RPMI8226 (cell line): ENCODE data around the gene PIH1D1.

Experiments used
- DNase-seq: peaks from one replicate; pipeline ENCODE4 v3.0.0-alpha.2; 2015

PIH1D1 gene

DNA sequence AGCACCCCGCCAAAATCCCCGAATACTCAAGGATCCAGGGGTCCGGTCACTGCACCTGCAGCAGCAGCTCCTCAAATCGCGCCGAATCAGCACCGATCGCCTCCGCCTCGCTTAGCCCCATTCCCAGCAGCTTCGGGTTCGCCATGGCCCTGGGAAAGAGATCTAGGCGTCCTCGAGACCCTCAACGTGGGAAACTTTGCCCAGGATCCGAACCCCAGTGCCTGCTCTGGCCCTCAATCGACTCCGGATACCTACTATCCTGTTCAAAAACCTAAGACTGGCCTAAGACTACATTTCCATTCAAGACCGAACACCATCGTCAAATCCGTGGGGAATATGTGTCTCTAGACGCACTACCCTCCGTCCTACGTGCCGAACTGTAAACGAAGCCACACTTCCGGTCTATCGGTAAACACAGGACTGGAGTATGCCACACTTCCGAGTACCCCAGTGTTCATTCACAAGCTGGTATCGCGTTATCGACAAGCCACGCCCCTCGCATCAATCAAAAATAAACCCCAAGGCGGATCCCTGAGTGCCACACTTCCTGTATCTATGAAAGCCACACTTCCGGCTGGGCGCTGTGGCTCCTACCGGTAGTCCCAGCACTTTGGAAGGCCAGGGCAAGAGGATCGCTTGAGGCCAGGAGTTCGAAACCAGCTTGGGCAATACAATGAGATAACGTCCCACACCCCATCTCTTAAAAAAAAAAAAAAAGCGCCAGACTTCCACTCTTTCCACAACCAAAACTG, at the start of gene PIH1D1:
PIH1D1 (minus strand) TSS at position 385 of the 752 bp plus-strand sequence; CDS start at position 145, 240 bp downstream.
- peak; percentile 96 for DNase-seq

GRCh38 chr19:49499030-49499670, 47.5 kb upstream of the PIH1D1 start:
- no peak for DNase-seq

DNA sequence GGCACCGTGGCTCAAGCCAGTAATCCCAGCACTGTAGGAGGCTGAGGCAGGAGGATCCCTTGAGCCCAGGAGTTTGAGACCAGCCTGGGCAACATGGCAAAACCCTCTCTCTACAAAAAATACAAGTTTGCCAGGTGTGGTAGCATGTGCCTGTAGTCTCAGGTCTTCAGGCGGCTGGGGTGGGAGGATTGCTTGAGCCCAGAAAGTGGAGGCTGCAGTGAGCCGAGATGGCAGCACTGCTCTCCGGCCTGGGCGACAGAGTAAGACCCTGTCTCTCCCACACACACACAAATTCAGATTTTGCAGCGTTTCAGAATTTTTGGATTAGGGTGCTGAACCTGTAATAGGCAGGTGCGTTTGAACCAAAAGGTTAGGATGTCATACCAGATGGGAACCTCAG, 46.9 kb upstream of the PIH1D1 start:
- DNase-seq = no peak

GRCh38 chr19:49497789-49498103, 46.1 kb upstream of the PIH1D1 start:
- DNase-seq = no peak

- peak; percentile 74 for DNase-seq
These were observed 45.6 kb upstream of the PIH1D1 start for GRCh38 chr19:49497047-49497788.

DNA sequence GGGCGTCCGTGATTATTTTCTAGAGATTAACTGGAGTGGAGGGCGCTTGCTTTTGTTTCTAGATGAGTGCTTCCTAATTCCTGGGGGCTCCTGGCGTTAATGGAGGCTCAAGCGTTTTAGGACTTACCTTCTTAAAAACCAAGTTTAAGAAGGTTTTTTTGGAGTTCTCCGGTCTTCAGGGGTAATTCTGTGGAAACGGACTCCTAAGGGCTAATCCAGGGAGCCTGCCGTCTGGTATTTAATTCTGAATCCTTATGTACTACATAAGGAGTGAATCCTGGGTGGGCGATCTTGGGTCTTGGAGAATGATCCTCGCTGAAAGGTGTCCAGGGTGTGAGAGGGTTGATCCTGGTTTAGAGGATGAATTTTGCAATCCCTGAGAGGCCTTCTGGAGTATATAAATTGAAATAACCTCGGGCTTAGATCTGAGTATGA, 45.0 kb upstream of the PIH1D1 start:
- DNase-seq = no peak

DNA sequence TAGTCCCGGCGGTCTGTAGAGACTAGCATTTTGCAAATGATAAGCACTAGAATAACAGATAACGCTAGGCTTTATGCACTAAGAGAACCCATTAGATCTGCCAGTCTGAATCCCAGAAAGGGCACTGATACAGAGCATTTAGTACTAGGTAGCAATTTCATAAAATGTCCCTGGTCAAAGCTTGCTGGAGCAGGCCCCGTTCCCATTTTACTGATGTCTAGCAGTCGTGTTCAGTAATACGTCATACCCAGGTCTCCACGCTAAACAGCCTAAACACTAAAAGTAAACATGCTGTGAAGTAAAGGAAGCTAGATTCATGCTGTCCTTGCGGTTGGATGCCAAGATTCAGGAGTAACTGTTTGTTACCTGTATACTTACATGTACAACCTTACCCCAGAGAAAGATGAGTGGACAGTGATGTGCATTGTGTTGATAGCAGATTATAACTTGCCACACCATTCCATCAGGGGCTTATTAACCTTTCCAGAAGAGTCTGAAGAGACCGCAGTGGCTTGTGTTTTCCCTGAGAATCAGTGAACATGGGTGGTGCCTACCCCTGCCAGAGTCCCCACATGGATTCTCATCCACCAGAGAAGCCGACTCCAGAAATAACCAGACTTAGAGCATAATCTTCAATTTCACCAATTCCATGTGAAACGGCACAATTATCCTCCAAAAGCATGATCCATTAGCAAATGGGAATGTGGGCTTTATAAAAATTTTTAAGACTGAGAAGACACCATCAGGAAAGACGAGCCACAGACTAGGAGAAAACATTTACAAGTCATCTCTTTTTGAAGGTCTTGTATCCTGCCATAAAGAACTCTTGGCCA, 41.2 kb upstream of the PIH1D1 start:
- no peak for DNase-seq

GRCh38 chr19:49491804-49492572, 40.4 kb upstream of the PIH1D1 start:
- no peak for DNase-seq

DNA sequence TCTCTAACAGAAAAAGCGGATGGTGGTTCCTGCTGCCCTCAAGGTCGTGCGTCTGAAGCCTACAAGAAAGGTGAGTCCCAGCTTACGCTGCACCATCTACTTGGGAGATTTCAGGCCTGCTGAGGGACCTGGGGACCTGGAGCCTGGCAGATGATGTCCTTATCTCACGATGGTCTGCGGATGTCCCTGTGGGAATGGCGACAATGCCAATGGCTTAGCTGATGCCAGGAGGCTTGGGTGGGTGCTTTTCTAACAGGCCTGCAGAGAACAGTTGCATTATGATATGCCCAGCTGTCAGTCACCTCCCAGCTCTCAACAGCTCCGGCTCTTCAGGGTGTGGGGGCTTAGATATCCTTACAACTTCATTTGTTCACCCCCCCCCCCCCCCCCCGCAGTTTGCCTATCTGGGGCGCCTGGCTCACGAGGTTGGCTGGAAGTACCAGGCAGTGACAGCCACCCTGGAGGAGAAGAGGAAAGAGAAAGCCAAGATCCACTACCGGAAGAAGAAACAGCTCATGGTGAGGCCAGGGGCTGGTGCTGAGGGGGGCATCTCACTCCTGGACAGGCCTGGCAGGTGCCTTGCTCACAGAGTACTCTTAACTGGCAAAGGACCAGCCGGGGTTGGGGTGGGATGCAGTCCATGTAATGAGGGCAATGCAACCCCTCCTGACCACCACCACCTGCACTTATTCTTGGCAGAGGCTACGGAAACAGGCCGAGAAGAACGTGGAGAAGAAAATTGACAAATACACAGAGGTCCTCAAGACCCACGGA, 39.6 kb upstream of the PIH1D1 start:
- no peak for DNase-seq

GRCh38 chr19:49490287-49491029, 38.8 kb upstream of the PIH1D1 start:
- DNase-seq = no peak

GRCh38 chr19:49489601-49490167, 38.1 kb upstream of the PIH1D1 start:
- no peak for DNase-seq

GRCh38 chr19:49488863-49489537, 37.4 kb upstream of the PIH1D1 start:
- DNase-seq = no peak

DNA sequence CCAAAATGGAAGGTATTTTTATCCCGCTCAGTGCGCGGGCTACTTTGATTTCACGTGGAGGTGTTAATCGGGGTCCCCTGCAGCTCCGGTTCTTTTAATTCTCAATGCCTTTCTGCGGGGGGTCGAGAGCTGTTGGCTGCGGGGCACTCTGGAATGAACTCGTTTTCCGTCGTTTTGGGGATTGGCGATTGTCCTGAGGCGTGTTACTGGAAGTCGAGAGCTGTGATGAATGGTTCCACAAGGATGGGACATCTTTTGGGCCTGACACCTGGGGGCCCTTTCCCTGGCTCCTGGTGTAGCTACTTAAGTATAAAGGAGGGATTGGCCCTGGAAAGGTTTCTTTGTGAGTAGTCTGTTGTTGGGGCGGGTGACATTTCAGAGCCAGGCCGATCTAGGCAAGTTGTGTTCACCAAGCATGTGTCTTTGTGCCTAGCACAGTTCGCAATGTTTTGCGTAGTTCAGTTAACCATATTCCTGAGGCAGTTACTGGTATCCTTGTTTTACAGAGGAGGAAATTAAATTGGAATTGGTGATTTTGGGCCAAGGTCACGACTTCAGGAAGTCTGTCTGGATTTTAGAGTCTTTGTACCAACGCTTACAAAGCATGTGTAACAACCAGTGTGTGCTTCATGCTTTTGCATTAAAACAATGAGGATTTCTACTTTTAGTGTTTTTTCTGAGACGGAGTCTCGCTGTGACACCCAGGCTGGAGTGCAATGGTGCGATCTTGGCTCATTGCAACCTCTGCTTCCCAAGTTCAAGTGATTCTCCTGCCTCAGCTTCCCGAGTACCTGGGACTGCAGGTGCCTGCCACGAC, 36.6 kb upstream of the PIH1D1 start:
- no peak for DNase-seq

DNA sequence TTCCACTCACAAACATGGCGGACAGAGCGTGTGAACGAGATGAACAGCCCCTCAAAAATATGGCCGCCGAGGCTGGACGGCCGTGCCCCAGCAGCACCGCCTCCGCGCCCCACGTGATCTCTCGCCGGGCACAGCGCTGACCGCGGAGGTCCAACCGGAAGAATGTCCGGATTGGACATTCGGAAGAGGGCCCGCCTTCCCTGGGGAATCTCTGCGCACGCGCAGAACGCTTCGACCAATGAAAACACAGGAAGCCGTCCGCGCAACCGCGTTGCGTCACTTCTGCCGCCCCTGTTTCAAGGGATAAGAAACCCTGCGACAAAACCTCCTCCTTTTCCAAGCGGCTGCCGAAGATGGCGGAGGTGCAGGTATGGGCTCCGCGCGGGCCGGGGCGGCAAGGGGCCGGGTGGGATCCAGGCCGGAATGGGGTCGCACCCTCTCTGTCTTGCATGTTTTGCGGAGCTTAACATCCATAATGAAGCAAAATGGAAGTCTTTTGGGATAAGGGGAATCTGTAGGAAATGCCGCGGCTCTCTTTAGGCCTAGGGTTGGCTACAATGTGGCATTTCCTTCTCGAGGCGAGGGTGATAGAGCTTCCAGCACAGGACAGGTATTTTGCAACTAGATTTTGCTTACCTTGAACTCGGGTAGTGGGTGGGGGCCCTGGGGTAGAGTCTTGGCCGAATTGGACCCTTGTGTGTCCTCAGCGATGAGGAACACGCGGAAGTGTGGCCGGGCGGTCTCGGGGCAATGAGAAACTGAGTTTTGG, 35.8 kb upstream of the PIH1D1 start, which contains the start of gene RPL13A:
RPL13A (plus strand) TSS at position 332 of the 769 bp plus-strand sequence; CDS start at position 354, 22 bp downstream.
- DNase-seq = peak; percentile 98

DNA sequence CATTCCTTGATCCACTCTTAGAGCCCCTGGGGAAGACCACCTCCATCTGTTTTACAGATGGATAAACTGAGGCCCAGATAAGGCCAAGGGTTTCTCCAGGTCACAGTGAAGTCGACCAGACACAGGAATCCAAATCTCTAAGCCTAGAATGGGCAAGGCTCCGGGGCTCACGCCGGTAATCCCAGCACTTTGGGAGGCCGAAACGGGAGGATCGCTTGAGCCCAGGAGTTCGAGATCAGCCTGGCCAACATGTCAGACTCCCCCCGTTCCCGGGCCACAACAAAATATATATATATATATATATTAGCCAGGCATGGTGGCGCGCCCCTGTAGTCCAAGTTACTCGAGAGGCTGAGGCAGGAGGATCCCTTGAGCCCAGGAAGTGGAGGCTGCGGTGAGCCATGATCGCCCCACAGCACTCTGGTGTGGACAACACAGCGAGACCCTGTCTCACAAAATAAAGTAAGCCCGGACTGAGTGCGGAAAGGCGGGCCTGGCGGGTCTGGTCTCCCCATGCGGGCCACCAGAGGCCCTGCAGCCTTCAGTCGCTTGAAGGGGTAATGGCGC, 35.2 kb upstream of the PIH1D1 start:
- DNase-seq = no peak

- DNase-seq = no peak
These were observed 34.6 kb upstream of the PIH1D1 start for GRCh38 chr19:49486232-49486631.

DNA sequence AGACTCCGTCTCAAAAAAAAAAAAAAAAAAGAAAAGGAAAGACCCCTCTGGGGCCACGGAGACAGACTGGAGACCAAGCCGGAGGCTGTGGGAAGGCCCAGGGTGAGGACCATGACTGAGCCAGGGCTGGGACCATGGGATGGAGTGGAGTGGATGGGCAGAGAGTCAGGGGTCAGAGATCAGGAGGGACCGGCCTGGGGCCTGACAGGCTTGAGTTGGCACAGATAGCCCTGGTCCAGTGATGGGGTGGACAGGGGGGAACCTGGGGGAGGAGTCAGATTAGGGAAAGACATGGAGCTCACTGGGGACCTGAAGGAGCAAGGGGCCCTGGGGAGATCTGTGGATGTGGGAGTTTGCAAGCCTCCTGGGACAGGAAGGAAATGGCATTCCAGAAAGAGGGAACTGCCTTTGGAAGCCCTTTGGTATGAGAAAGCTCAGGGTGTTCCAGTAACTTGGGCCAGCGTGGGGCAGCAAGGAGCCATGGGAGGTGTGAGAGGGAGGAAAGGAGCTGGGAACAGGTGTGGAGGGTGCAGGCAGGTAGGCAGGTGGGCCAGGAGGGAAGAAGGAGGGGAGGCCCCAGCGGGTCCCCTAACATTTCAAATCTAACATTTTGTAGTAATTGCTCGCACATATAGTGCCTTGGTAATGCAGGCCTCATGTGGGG, 29.5 kb upstream of the PIH1D1 start:
- no peak for DNase-seq
